ENCODE data around the gene GPR143. TPM values are rescaled to one million over a fixed set of nuclear protein-coding genes. Genes with fewer than 3 reads are reported as not detected.

Gene GPR143
- total RNA-seq, 1 experiment from 2014 or later, result 1.2 TPM

- H3K27me3 ChIP-seq (replicated peaks; ENCODE audit: insufficient read depth, low read depth, low read length, poor library complexity), result peaks cover 4% of the 10 kb centered on the region
- intact Hi-C loops (cut with micrococcal nuclease; ENCODE audit: unreplicated experiment), result no loop called here
- ChIA-PET CTCF (no interaction called here), POLR2A (ENCODE audit: low non-redundant PET) (no interaction called here)
- H3K4me1 ChIP-seq (ENCODE audit: insufficient read depth, low read length, poor library complexity, severe bottlenecking), result no peaks in the 10 kb centered on the region
- H3K36me3 ChIP-seq (ENCODE audit: insufficient read depth, low read length, poor library complexity, severe bottlenecking), result no peaks in the 10 kb centered on the region
- H3K4me3 ChIP-seq (ENCODE audit: low read depth, low read length, poor library complexity, severe bottlenecking), result no peak overlapping the region
- TF ChIP-seq EZH2 (IDR thresholded peaks at IDR 0.05; ENCODE audit: borderline replicate concordance, low read depth, low read length, poor library complexity, severe bottlenecking) (no peak), CTCF (conservative IDR thresholded peaks at IDR 0.05; ENCODE audit: low read depth, low read length) (no peak)
- H3K27ac ChIP-seq (ENCODE audit: low read depth, low read length, poor library complexity, severe bottlenecking), result no peak overlapping the region
- BruUV-seq (replicated peaks), result no TSS peak
- H3K9me3 ChIP-seq (ENCODE audit: low read depth, low read length, poor library complexity, severe bottlenecking), result no peaks in the 10 kb centered on the region
- DNase-seq (ENCODE audit: low spot score), result no peak
Measured at GRCh38 chrX:9781941-9782340, 16.3 kb upstream of the GPR143 start.

- TF ChIP-seq CTCF (conservative IDR thresholded peaks at IDR 0.05; ENCODE audit: low read depth, low read length) (no peak), EZH2 (IDR thresholded peaks at IDR 0.05; ENCODE audit: borderline replicate concordance, low read depth, low read length, poor library complexity, severe bottlenecking) (no peak)
- H3K27me3 ChIP-seq (replicated peaks; ENCODE audit: insufficient read depth, low read depth, low read length, poor library complexity), result no peaks in the 10 kb centered on the region
- CTCF ChIA-PET, result no interaction called here
- H3K4me3 ChIP-seq (ENCODE audit: low read depth, low read length, poor library complexity, severe bottlenecking), result no peak overlapping the region
- POLR2A ChIA-PET (ENCODE audit: low non-redundant PET), result no interaction called here
- no peaks in the 10 kb centered on the region for H3K9me3 ChIP-seq (ENCODE audit: low read depth, low read length, poor library complexity, severe bottlenecking)
- H3K36me3 ChIP-seq (ENCODE audit: insufficient read depth, low read length, poor library complexity, severe bottlenecking), result no peaks in the 10 kb centered on the region
- no peaks in the 10 kb centered on the region for H3K4me1 ChIP-seq (ENCODE audit: insufficient read depth, low read length, poor library complexity, severe bottlenecking)
- no peak for DNase-seq (ENCODE audit: low spot score)
- intact Hi-C loops (cut with micrococcal nuclease; ENCODE audit: unreplicated experiment), result no loop called here
- no TSS peak for BruUV-seq (replicated peaks)
- no peak overlapping the region for H3K27ac ChIP-seq (ENCODE audit: low read depth, low read length, poor library complexity, severe bottlenecking)
Measured at GRCh38 chrX:9775930-9776329, 10.3 kb upstream of the GPR143 start.

GRCh38 chrX:9772943-9773342 lies 7.3 kb upstream of the GPR143 start:
- DNase-seq (ENCODE audit: low spot score), result no peak
- TF ChIP-seq CTCF (conservative IDR thresholded peaks at IDR 0.05; ENCODE audit: low read depth, low read length) (no peak), EZH2 (IDR thresholded peaks at IDR 0.05; ENCODE audit: borderline replicate concordance, low read depth, low read length, poor library complexity, severe bottlenecking) (no peak)
- Histone ChIP-seq H3K4me3 (ENCODE audit: low read depth, low read length, poor library complexity, severe bottlenecking) (no peak overlapping the region), H3K36me3 (ENCODE audit: insufficient read depth, low read length, poor library complexity, severe bottlenecking) (no peaks in the 10 kb centered on the region), H3K27ac (ENCODE audit: low read depth, low read length, poor library complexity, severe bottlenecking) (no peak overlapping the region), H3K9me3 (ENCODE audit: low read depth, low read length, poor library complexity, severe bottlenecking) (no peaks in the 10 kb centered on the region), H3K27me3 (replicated peaks; ENCODE audit: insufficient read depth, low read depth, low read length, poor library complexity) (no peaks in the 10 kb centered on the region), H3K4me1 (ENCODE audit: insufficient read depth, low read length, poor library complexity, severe bottlenecking) (peaks cover 4% of the 10 kb centered on the region)
- BruUV-seq (replicated peaks), result no TSS peak
- POLR2A ChIA-PET (ENCODE audit: low non-redundant PET), result no interaction called here
- intact Hi-C loops (cut with micrococcal nuclease; ENCODE audit: unreplicated experiment), result no loop called here
- CTCF ChIA-PET, result interaction anchor here (0.7 kb wide), 1 partner anchor 20 kb away, joined by 4 read pairs; no protein-coding TSS in a partner anchor

Measured in A673 (cell line).